Brain microvascular endothelial cell (primary cell): ENCODE data around the gene SLC16A6.
"Not testable (repeated sequence)": the region's sequence is repeated elsewhere in the genome, so short reads cannot be mapped to it uniquely, and the experiment has no call there.

Experiments used
- DNase-seq: peaks from one replicate; pipeline ENCODE4 v3.0.0-alpha.2; 2020
- H3K27ac ChIP-seq: fragments of 250-450 bp; sonication (Bioruptor Pico); 2 replicates; pipeline ENCODE4 v1.5.1; 2020; ENCODE audit warnings: mild to moderate bottlenecking, moderate library complexity
- H3K27me3 ChIP-seq: fragments of 250-450 bp; sonication (Bioruptor Pico); replicated peaks from 2 replicates; pipeline ENCODE4 v1.5.1; 2020; ENCODE audit warnings: mild to moderate bottlenecking
- H3K36me3 ChIP-seq: fragments of 250-450 bp; sonication (Bioruptor Pico); replicated peaks from 2 replicates; pipeline ENCODE4 v1.5.1; 2020; ENCODE audit warnings: mild to moderate bottlenecking
- H3K4me3 ChIP-seq: 2 replicates; pipeline ENCODE4 v1.5.1; 2011; ENCODE audit warnings: low read depth, mild to moderate bottlenecking, control low read depth, low read length, moderate library complexity
- CTCF ChIP-seq: IDR thresholded peaks from 2 replicates; pipeline ENCODE4 v1.5.1; 2011; ENCODE audit warnings: low read depth, mild to moderate bottlenecking, moderate library complexity, low read length, control low read depth, inconsistent platforms; ENCODE audit errors: missing control alignments
- in situ Hi-C: cut with HindIII; loops from 2 replicates; pipeline ENCODE4 v1.10.0; 2017; ENCODE audit warnings: low sequenced_read_pairs, low pct_ligation_motif_present

Gene SLC16A6

GRCh38 chr17:68221786-68222185, 69.1 kb downstream of the SLC16A6 start:
- DNase-seq, result no peak
- H3K27ac ChIP-seq, result no peak overlapping the region
- in situ Hi-C loops, result no loop called here
- no peaks in the 10 kb centered on the region for H3K36me3 ChIP-seq
- no peaks in the 10 kb centered on the region for H3K27me3 ChIP-seq
- no peak overlapping the region for H3K4me3 ChIP-seq
- TF ChIP-seq CTCF, result no peak

GRCh38 chr17:68220786-68221185, 70.1 kb downstream of the SLC16A6 start:
- H3K27me3 ChIP-seq, in situ Hi-C loops, H3K36me3 ChIP-seq, H3K4me3 ChIP-seq, DNase-seq, H3K27ac ChIP-seq: not testable (repeated sequence)

- DNase-seq, H3K27ac ChIP-seq, H3K4me3 ChIP-seq, H3K36me3 ChIP-seq, in situ Hi-C loops, H3K27me3 ChIP-seq: not testable (repeated sequence)
These were observed 70.7 kb downstream of the SLC16A6 start for GRCh38 chr17:68220186-68220585.

- in situ Hi-C loops, DNase-seq, H3K27me3 ChIP-seq: not testable (repeated sequence)
These were observed 71.5 kb downstream of the SLC16A6 start for GRCh38 chr17:68219429-68219828.

More at GRCh38 chr17:68219429-68219828, 71.5 kb downstream of the SLC16A6 start:
- H3K4me3 ChIP-seq, H3K36me3 ChIP-seq, H3K27ac ChIP-seq: not testable (repeated sequence)
